ENCODE results near the gene ZSWIM1.

ZSWIM1 gene

DNA sequence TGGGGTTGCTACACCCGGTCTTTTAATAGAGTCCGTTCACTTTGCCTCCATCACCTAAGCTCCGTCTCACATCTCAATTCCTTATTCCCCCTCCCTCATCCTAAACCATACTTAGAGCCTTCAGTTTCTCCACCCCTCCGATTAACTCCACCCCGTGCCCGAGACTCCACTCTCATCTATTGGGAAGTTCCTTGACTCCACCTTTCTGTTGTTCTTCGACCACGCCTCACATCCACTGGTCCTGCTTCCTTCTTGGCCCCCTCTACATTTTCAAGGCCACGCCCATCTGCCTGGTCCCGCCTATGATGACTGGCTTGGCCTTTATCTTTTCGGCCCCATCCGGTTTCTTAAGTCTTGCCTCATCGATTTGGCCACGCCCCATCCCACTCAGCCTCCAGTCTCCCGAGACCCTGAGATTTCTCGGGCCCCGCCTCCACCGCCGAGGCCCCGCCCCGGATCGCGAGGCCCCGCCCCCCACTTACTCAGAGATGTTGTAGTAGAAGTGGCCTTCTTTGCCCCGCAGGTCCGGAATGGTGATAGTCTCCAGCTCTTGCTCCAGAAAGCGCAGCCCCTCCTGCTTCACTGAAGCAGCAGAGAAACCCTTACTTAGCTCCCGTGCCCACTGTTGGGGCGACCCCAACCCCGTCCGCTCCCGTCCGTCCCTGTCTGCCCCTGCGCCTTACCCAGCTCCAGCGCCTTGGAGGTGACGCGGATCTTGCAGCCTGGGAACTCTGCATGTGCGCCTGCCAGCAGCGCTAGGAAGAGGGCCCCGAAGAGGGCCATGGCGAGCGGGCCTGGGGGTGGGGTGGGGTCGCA lies 29.9 kb downstream of the ZSWIM1 start:
- H3F3A ChIP-seq (ENCODE audit: insufficient read depth, low read length) = no peaks in the 10 kb centered on the region
- H3K4me1 ChIP-seq (ENCODE audit: low read length) = peaks cover 3% of the 10 kb centered on the region; the same call in 1 of the 2 replicates
- no peaks in the 10 kb centered on the region for H3K79me2 ChIP-seq (ENCODE audit: low read length)
- peak overlapping the region; percentile 96 for H2AFZ ChIP-seq (ENCODE audit: low read length)
- H3K9me3 ChIP-seq (replicated peaks; ENCODE audit: insufficient read depth, low read length) = no peaks in the 10 kb centered on the region
- H3K9me2 ChIP-seq (replicated peaks; ENCODE audit: insufficient read depth, low read length) = no peaks in the 10 kb centered on the region
- H3K27ac ChIP-seq (ENCODE audit: low read length) = no peak overlapping the region
- no peaks in the 10 kb centered on the region for H3K36me3 ChIP-seq (replicated peaks; ENCODE audit: insufficient read depth, low read length)
- H4K20me1 ChIP-seq (ENCODE audit: insufficient read depth, low read length) = no peaks in the 10 kb centered on the region
- peak overlapping the region; percentile 36; the same call in 1 of the 2 replicates for H3K9ac ChIP-seq (ENCODE audit: low read length)
- TF ChIP-seq EZH2phosphoT487 (IDR thresholded peaks at IDR 0.05; ENCODE audit: low read length) (no peak), EZH2 (optimal IDR thresholded peaks at IDR 0.05; ENCODE audit: low read depth, low read length) (no peak), CTCF (IDR thresholded peaks at IDR 0.05; ENCODE audit: low read length) (no peak)
- peak; percentile 98 for DNase-seq
- H3K4me2 ChIP-seq (ENCODE audit: low read depth, low read length) = peak overlapping the region; percentile 99
- peak overlapping the region; percentile 61 for H3K4me3 ChIP-seq (ENCODE audit: low read length)
- H3K27me3 ChIP-seq (replicated peaks; ENCODE audit: insufficient read depth, low read length) = peaks cover 14% of the 10 kb centered on the region; the same call in 1 of the 2 replicates

- Histone ChIP-seq H3K4me2 (ENCODE audit: low read depth, low read length) (peak within 1 kb of the TSS; percentile 99), H3K9me3 (replicated peaks; ENCODE audit: insufficient read depth, low read length) (no peaks in the 10 kb centered on the region), H3K4me3 (ENCODE audit: low read length) (peak within 1 kb of the TSS; percentile 61), H3K79me2 (ENCODE audit: low read length) (no peaks in the 10 kb centered on the region), H3F3A (ENCODE audit: insufficient read depth, low read length) (no peaks in the 10 kb centered on the region), H3K36me3 (replicated peaks; ENCODE audit: insufficient read depth, low read length) (no peaks in the 10 kb centered on the region), H3K27ac (ENCODE audit: low read length) (no peak within 1 kb of the TSS), H3K9me2 (replicated peaks; ENCODE audit: insufficient read depth, low read length) (no peaks in the 10 kb centered on the region), H3K9ac (ENCODE audit: low read length) (peak within 1 kb of the TSS; percentile 36; the same call in 1 of the 2 replicates), H3K4me1 (ENCODE audit: low read length) (peaks cover 3% of the 10 kb centered on the region; the same call in 1 of the 2 replicates), H3K27me3 (replicated peaks; ENCODE audit: insufficient read depth, low read length) (peaks cover 14% of the 10 kb centered on the region; the same call in 1 of the 2 replicates), H2AFZ (ENCODE audit: low read length) (peak within 1 kb of the TSS; percentile 96), H4K20me1 (ENCODE audit: insufficient read depth, low read length) (no peaks in the 10 kb centered on the region)
- DNase-seq = no peak
- TF ChIP-seq EZH2phosphoT487 (IDR thresholded peaks at IDR 0.05; ENCODE audit: low read length) (no peak), CTCF (IDR thresholded peaks at IDR 0.05; ENCODE audit: low read length) (no peak), EZH2 (optimal IDR thresholded peaks at IDR 0.05; ENCODE audit: low read depth, low read length) (no peak)
Measured at GRCh38 chr20:45911486-45912343, 30.7 kb downstream of the ZSWIM1 start, which contains the start of gene PLTP. Gene PLTP (minus strand): TSS chr20:45912155. CDS start chr20:45911452, 703 bp downstream.

- H3K4me2 ChIP-seq (ENCODE audit: low read depth, low read length) = no peak overlapping the region; the same call in 1 of the 2 replicates
Measured at GRCh38 chr20:45912344-45912682, 31.3 kb downstream of the ZSWIM1 start.

More at GRCh38 chr20:45912344-45912682, 31.3 kb downstream of the ZSWIM1 start:
- no peaks in the 10 kb centered on the region for H3K9me3 ChIP-seq (replicated peaks; ENCODE audit: insufficient read depth, low read length)
- TF ChIP-seq CTCF (IDR thresholded peaks at IDR 0.05; ENCODE audit: low read length) = no peak
- TF ChIP-seq EZH2phosphoT487 (IDR thresholded peaks at IDR 0.05; ENCODE audit: low read length) = no peak
- no peak for TF ChIP-seq EZH2 (optimal IDR thresholded peaks at IDR 0.05; ENCODE audit: low read depth, low read length)
- H3K27me3 ChIP-seq (replicated peaks; ENCODE audit: insufficient read depth, low read length) = peaks cover 14% of the 10 kb centered on the region; the same call in 1 of the 2 replicates
- no peaks in the 10 kb centered on the region for H3K36me3 ChIP-seq (replicated peaks; ENCODE audit: insufficient read depth, low read length)
- H4K20me1 ChIP-seq (ENCODE audit: insufficient read depth, low read length) = no peaks in the 10 kb centered on the region
- no peak overlapping the region for H3K9ac ChIP-seq (ENCODE audit: low read length)
- H2AFZ ChIP-seq (ENCODE audit: low read length) = no peak overlapping the region
- no peak overlapping the region for H3K27ac ChIP-seq (ENCODE audit: low read length)
- DNase-seq = no peak
- peaks cover 3% of the 10 kb centered on the region; the same call in 1 of the 2 replicates for H3K4me1 ChIP-seq (ENCODE audit: low read length)
- H3K4me3 ChIP-seq (ENCODE audit: low read length) = no peak overlapping the region
- no peaks in the 10 kb centered on the region for H3K79me2 ChIP-seq (ENCODE audit: low read length)
- H3F3A ChIP-seq (ENCODE audit: insufficient read depth, low read length) = no peaks in the 10 kb centered on the region
- no peaks in the 10 kb centered on the region for H3K9me2 ChIP-seq (replicated peaks; ENCODE audit: insufficient read depth, low read length)
